HepG2 (cell line): ENCODE results near the gene GADD45GIP1. TPM values are rescaled to one million over a fixed set of nuclear protein-coding genes. Genes with fewer than 3 reads are reported as not detected.

Source experiments
- BRD4 ChIP-seq: sonication (generic); formaldehyde crosslinking; IDR thresholded peaks from 2 replicates; pipeline ENCODE4 v1.4.0; 2020; ENCODE audit warnings: missing genetic modification reagents
- CCDC6 ChIP-seq: sonication (generic); formaldehyde crosslinking; IDR thresholded peaks from 2 replicates; pipeline ENCODE4 v1.8.1; 2022; ENCODE audit warnings: mild to moderate bottlenecking, missing genetic modification reagents, moderate library complexity
- ELF3 ChIP-seq: IDR thresholded peaks from 2 replicates; pipeline ENCODE4 v1.6.1; 2016; ENCODE audit warnings: missing genetic modification reagents, missing compliant biosample characterization
- FOXP4 ChIP-seq: sonication (generic); formaldehyde crosslinking; IDR thresholded peaks from 2 replicates; pipeline ENCODE4 v1.4.0; 2020; ENCODE audit warnings: missing genetic modification reagents
- HNRNPH1 ChIP-seq: fragments of 200-400 bp; formaldehyde crosslinking; optimal IDR thresholded peaks from 2 replicates; pipeline ENCODE3; 2017; ENCODE audit warnings: mild to moderate bottlenecking, low read depth, low read length
- HOXA5 ChIP-seq: sonication (generic); formaldehyde crosslinking; IDR thresholded peaks from 2 replicates; pipeline ENCODE4 v1.4.0; 2020; ENCODE audit warnings: missing genetic modification reagents
- KMT2A ChIP-seq: sonication (generic); formaldehyde crosslinking; IDR thresholded peaks from 2 replicates; pipeline ENCODE4 v1.4.0; 2020; ENCODE audit warnings: missing genetic modification reagents
- PAX8 ChIP-seq: sonication (generic); formaldehyde crosslinking; IDR thresholded peaks from 2 replicates; pipeline ENCODE4 v1.8.0; 2022; ENCODE audit warnings: mild to moderate bottlenecking, missing genetic modification reagents, borderline replicate concordance
- ZBTB3 ChIP-seq: sonication (generic); formaldehyde crosslinking; IDR thresholded peaks from 2 replicates; pipeline ENCODE4 v1.4.0; 2020; ENCODE audit warnings: low read depth, mild to moderate bottlenecking, moderate library complexity, missing genetic modification reagents, borderline replicate concordance
- ZC3H4 ChIP-seq: sonication (generic); formaldehyde crosslinking; IDR thresholded peaks from 2 replicates; pipeline ENCODE4 v1.4.0; 2020; ENCODE audit warnings: missing genetic modification reagents, borderline replicate concordance
- ZNF558 ChIP-seq: sonication (generic); formaldehyde crosslinking; IDR thresholded peaks from 2 replicates; pipeline ENCODE4 v1.9.0; 2022; ENCODE audit warnings: mild to moderate bottlenecking, missing genetic modification reagents, borderline replicate concordance
- ZNF670 ChIP-seq: sonication (generic); formaldehyde crosslinking; IDR thresholded peaks from 2 replicates; pipeline ENCODE4 v1.8.0; 2022; ENCODE audit warnings: mild to moderate bottlenecking, missing genetic modification reagents, borderline replicate concordance
- ZNF720 ChIP-seq: sonication (generic); formaldehyde crosslinking; IDR thresholded peaks from 2 replicates; pipeline ENCODE4 v1.4.0; 2020; ENCODE audit warnings: missing genetic modification reagents
- polyA plus RNA-seq, 8 experiments: library from polyadenylated mRNA; depleted of rRNA in 3 of 8; stranded (reverse) in 7 of 8; unstranded in 1 of 8; fragments of >200 nt; fragmentation: Illumina TruSeq in 4 of 8; extraction: Trizol in 4 of 8; gene quantifications; 2 replicates each; pipeline versions ENCODE4 v1.2.1 to v1.2.3, GENCODE V29; 2011 to 2016; ENCODE audit warnings: low read depth in 4 of 8, missing spikeins in 1 of 8, mixed read lengths in 1 of 8; ENCODE audit not compliant: insufficient read depth in 1 of 8
- total RNA-seq, 5 experiments: library from RNA; depleted of rRNA; stranded (reverse); fragments of >200 nt; fragmentation: Illumina TruSeq; extraction: Trizol; gene quantifications; 2 replicates each; pipeline ENCODE4 v1.2.3, GENCODE V29; 2016; ENCODE audit warnings: low read depth in 1 of 5
- TF ChIP-seq, protein P1 (sequence below): sonication (generic); formaldehyde crosslinking; IDR thresholded peaks from 2 replicates; pipeline ENCODE4 v1.8.1; 2023; ENCODE audit warnings: mild to moderate bottlenecking, inconsistent platforms, moderate library complexity, missing genetic modification reagents, borderline replicate concordance
- TF ChIP-seq, protein P2 (sequence below): sonication (generic); formaldehyde crosslinking; IDR thresholded peaks from 2 replicates; pipeline ENCODE4 v1.8.1; 2023; ENCODE audit warnings: mild to moderate bottlenecking, missing genetic modification reagents
- TF ChIP-seq, protein P3 (sequence below): sonication (generic); formaldehyde crosslinking; IDR thresholded peaks from 2 replicates; pipeline ENCODE4 v1.4.0; 2020; ENCODE audit warnings: missing genetic modification reagents
- TF ChIP-seq, protein P4 (sequence below): sonication (generic); formaldehyde crosslinking; conservative IDR thresholded peaks from 2 replicates; pipeline ENCODE4 v1.4.0; 2020; ENCODE audit warnings: missing genetic modification reagents
- TF ChIP-seq, protein P5 (sequence below), 2 experiments: fragments of 450-650 bp in 1 of 2; sonication (generic) in 1 of 2; formaldehyde crosslinking; IDR thresholded peaks; 2 replicates each; pipeline versions ENCODE4 v1.5.0 to v1.8.0; 2020 to 2022; ENCODE audit warnings: mild to moderate bottlenecking in 1 of 2, missing genetic modification reagents in 1 of 2

Gene GADD45GIP1
- total and polyA plus RNA-seq, 2 of the 13 experiments (the other 11 are each of a cell fraction or from before 2014, with no cell fraction given) = 24.6 to 30.7 TPM

GRCh38 chr19:12933287-12934072 lies 23.5 kb downstream of the GADD45GIP1 start, which contains the start of gene FARSA (continued):
- TF ChIP-seq, protein P1, sequence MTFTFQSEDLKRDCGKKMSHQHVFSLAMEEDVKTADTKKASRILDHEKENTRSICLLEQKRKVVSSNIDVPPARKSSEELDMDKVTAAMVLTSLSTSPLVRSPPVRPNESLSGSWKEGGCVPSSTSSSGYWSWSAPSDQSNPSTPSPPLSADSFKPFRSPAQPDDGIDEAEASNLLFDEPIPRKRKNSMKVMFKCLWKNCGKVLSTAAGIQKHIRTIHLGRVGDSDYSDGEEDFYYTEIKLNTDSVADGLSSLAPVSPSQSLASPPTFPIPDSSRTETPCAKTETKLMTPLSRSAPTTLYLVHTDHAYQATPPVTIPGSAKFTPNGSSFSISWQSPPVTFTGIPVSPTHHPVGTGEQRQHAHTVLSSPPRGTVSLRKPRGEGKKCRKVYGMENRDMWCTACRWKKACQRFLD (CRISPR knock-in tag) = 0 out of 2 replicates have a peak, but pooled peaks have one; percentile 36
- TF ChIP-seq CCDC6 (CRISPR knock-in tag) = no peak
- TF ChIP-seq ZNF720 = no peak
- no peak for TF ChIP-seq KMT2A (CRISPR knock-in tag)
- TF ChIP-seq PAX8 (CRISPR knock-in tag) = peak; percentile 58; the same call in 1 of the 2 replicates
- no peak for TF ChIP-seq BRD4 (CRISPR knock-in tag)
- no peak for TF ChIP-seq HNRNPH1
- no peak for TF ChIP-seq HOXA5 (CRISPR knock-in tag)
- TF ChIP-seq, protein P2, sequence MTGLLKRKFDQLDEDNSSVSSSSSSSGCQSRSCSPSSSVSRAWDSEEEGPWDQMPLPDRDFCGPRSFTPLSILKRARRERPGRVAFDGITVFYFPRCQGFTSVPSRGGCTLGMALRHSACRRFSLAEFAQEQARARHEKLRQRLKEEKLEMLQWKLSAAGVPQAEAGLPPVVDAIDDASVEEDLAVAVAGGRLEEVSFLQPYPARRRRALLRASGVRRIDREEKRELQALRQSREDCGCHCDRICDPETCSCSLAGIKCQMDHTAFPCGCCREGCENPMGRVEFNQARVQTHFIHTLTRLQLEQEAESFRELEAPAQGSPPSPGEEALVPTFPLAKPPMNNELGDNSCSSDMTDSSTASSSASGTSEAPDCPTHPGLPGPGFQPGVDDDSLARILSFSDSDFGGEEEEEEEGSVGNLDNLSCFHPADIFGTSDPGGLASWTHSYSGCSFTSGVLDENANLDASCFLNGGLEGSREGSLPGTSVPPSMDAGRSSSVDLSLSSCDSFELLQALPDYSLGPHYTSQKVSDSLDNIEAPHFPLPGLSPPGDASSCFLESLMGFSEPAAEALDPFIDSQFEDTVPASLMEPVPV = 0 out of 2 replicates have a peak, but pooled peaks have one; percentile 72
- no peak for TF ChIP-seq ZBTB3 (CRISPR knock-in tag)
- TF ChIP-seq ELF3 (CRISPR knock-in tag) = peak; percentile 73
- TF ChIP-seq, protein P3, sequence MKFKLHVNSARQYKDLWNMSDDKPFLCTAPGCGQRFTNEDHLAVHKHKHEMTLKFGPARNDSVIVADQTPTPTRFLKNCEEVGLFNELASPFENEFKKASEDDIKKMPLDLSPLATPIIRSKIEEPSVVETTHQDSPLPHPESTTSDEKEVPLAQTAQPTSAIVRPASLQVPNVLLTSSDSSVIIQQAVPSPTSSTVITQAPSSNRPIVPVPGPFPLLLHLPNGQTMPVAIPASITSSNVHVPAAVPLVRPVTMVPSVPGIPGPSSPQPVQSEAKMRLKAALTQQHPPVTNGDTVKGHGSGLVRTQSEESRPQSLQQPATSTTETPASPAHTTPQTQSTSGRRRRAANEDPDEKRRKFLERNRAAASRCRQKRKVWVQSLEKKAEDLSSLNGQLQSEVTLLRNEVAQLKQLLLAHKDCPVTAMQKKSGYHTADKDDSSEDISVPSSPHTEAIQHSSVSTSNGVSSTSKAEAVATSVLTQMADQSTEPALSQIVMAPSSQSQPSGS (CRISPR knock-in tag) = peak; percentile 73
- TF ChIP-seq ZC3H4 (CRISPR knock-in tag) = no peak
- TF ChIP-seq FOXP4 (CRISPR knock-in tag) = no peak
- TF ChIP-seq, protein P4, sequence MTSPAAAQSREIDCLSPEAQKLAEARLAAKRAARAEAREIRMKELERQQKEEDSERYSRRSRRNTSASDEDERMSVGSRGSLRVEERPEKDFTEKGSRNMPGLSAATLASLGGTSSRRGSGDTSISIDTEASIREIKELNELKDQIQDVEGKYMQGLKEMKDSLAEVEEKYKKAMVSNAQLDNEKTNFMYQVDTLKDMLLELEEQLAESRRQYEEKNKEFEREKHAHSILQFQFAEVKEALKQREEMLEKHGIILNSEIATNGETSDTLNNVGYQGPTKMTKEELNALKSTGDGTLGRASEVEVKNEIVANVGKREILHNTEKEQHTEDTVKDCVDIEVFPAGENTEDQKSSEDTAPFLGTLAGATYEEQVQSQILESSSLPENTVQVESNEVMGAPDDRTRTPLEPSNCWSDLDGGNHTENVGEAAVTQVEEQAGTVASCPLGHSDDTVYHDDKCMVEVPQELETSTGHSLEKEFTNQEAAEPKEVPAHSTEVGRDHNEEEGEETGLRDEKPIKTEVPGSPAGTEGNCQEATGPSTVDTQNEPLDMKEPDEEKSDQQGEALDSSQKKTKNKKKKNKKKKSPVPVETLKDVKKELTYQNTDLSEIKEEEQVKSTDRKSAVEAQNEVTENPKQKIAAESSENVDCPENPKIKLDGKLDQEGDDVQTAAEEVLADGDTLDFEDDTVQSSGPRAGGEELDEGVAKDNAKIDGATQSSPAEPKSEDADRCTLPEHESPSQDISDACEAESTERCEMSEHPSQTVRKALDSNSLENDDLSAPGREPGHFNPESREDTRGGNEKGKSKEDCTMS (CRISPR knock-in tag) = no peak
- TF ChIP-seq, protein P5, sequence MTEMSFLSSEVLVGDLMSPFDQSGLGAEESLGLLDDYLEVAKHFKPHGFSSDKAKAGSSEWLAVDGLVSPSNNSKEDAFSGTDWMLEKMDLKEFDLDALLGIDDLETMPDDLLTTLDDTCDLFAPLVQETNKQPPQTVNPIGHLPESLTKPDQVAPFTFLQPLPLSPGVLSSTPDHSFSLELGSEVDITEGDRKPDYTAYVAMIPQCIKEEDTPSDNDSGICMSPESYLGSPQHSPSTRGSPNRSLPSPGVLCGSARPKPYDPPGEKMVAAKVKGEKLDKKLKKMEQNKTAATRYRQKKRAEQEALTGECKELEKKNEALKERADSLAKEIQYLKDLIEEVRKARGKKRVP (CRISPR knock-in tag; IDR thresholded peaks at IDR 0.05) = 0 out of 4 replicates have a peak, but pooled peaks of 1 of the 2 experiments have one; percentile 40
- TF ChIP-seq ZNF670 (CRISPR knock-in tag) = no peak
- TF ChIP-seq ZNF558 (CRISPR knock-in tag) = peak; percentile 87; the same call in 1 of the 2 replicates
